Measurements from ENCODE around the gene FBN2. TPM values are rescaled to one million over a fixed set of nuclear protein-coding genes. Genes with fewer than 3 reads are reported as not detected.

Gene FBN2
- total and polyA plus RNA-seq, 2 experiments from 2014 or later = 15.2 to 63.2 TPM

- Histone ChIP-seq H3K79me2 (ENCODE audit: insufficient read depth) (no peaks in the 10 kb centered on the region), H3K9me2 (ENCODE audit: insufficient read depth) (no peaks in the 10 kb centered on the region), H3K4me2 (ENCODE audit: unreplicated experiment) (no peak overlapping the region), H3K27ac (no peak overlapping the region), H3K9me3 (ENCODE audit: low read depth) (no peaks in the 10 kb centered on the region), H2AFZ (no peak overlapping the region), H3K4me3 (no peak overlapping the region), H3K27me3 (replicated peaks; ENCODE audit: insufficient read depth) (no peaks in the 10 kb centered on the region), H3K4me1 (ENCODE audit: insufficient read depth) (peaks cover 8% of the 10 kb centered on the region; the same call in 1 of the 2 replicates), H3K36me3 (ENCODE audit: low read depth) (no peaks in the 10 kb centered on the region), H4K20me1 (ENCODE audit: insufficient read depth) (no peaks in the 10 kb centered on the region; the same call in 1 of the 2 replicates), H3K9ac (no peak overlapping the region), H3F3A (ENCODE audit: insufficient read depth) (no peaks in the 10 kb centered on the region)
- WGBS, 2 experiments (ENCODE audit: low coverage in 1 of 2, low lambda C conversion rate in 2 of 2, missing lambda C conversion rate in 2 of 2) = 67 to 70% methylated on average over 1 of the region's 1 CpG
- TF ChIP-seq EZH2phosphoT487 (IDR thresholded peaks at IDR 0.05; ENCODE audit: insufficient read depth, low read depth) = no peak
- no peak for TF ChIP-seq EZH2 (IDR thresholded peaks at IDR 0.05; ENCODE audit: insufficient read depth, poor library complexity, severe bottlenecking)
- DNase-seq = peak; percentile 4
- in situ Hi-C loops (cut with MboI) = no loop called here
These were observed 159.4 kb downstream of the FBN2 start for GRCh38 chr5:128378632-128379031.

GRCh38 chr5:128378196-128378595 lies 159.8 kb downstream of the FBN2 start:
- WGBS, 2 experiments (ENCODE audit: low coverage in 1 of 2, low lambda C conversion rate in 2 of 2, missing lambda C conversion rate in 2 of 2) = 39 to 60% methylated on average over 2 of the region's 2 CpGs
- Histone ChIP-seq H2AFZ (no peak overlapping the region), H3F3A (ENCODE audit: insufficient read depth) (no peaks in the 10 kb centered on the region), H3K9me2 (ENCODE audit: insufficient read depth) (no peaks in the 10 kb centered on the region), H3K4me2 (ENCODE audit: unreplicated experiment) (no peak overlapping the region), H3K36me3 (ENCODE audit: low read depth) (peaks cover 1% of the 10 kb centered on the region; the same call in 1 of the 2 replicates), H3K27ac (no peak overlapping the region), H4K20me1 (ENCODE audit: insufficient read depth) (no peaks in the 10 kb centered on the region; the same call in 1 of the 2 replicates), H3K4me3 (no peak overlapping the region), H3K4me1 (ENCODE audit: insufficient read depth) (peaks cover 8% of the 10 kb centered on the region; the same call in 1 of the 2 replicates), H3K9me3 (ENCODE audit: low read depth) (no peaks in the 10 kb centered on the region), H3K9ac (no peak overlapping the region), H3K27me3 (replicated peaks; ENCODE audit: insufficient read depth) (no peaks in the 10 kb centered on the region), H3K79me2 (ENCODE audit: insufficient read depth) (no peaks in the 10 kb centered on the region)
- no peak for TF ChIP-seq EZH2phosphoT487 (IDR thresholded peaks at IDR 0.05; ENCODE audit: insufficient read depth, low read depth)
- TF ChIP-seq EZH2 (IDR thresholded peaks at IDR 0.05; ENCODE audit: insufficient read depth, poor library complexity, severe bottlenecking) = no peak
- in situ Hi-C loops (cut with MboI) = no loop called here
- peak; percentile 56 for DNase-seq

- Histone ChIP-seq H3K4me1 (ENCODE audit: insufficient read depth) (peaks cover 8% of the 10 kb centered on the region; the same call in 1 of the 2 replicates), H3K79me2 (ENCODE audit: insufficient read depth) (no peaks in the 10 kb centered on the region), H3K9ac (no peak overlapping the region), H3K27ac (no peak overlapping the region), H3F3A (ENCODE audit: insufficient read depth) (no peaks in the 10 kb centered on the region), H3K4me3 (no peak overlapping the region), H3K36me3 (ENCODE audit: low read depth) (peaks cover 4% of the 10 kb centered on the region; the same call in 1 of the 2 replicates), H3K4me2 (ENCODE audit: unreplicated experiment) (no peak overlapping the region), H4K20me1 (ENCODE audit: insufficient read depth) (no peaks in the 10 kb centered on the region; the same call in 1 of the 2 replicates), H2AFZ (no peak overlapping the region), H3K27me3 (replicated peaks; ENCODE audit: insufficient read depth) (no peaks in the 10 kb centered on the region), H3K9me2 (ENCODE audit: insufficient read depth) (no peaks in the 10 kb centered on the region), H3K9me3 (ENCODE audit: low read depth) (no peaks in the 10 kb centered on the region)
- in situ Hi-C loops (cut with MboI) = no loop called here
- DNase-seq = no peak
- TF ChIP-seq EZH2 (IDR thresholded peaks at IDR 0.05; ENCODE audit: insufficient read depth, poor library complexity, severe bottlenecking) (no peak), EZH2phosphoT487 (IDR thresholded peaks at IDR 0.05; ENCODE audit: insufficient read depth, low read depth) (no peak)
- 44 to 47% methylated on average over 1 of the region's 1 CpG for WGBS, 2 experiments (ENCODE audit: low coverage in 1 of 2, low lambda C conversion rate in 2 of 2, missing lambda C conversion rate in 2 of 2)
These were observed 161.5 kb downstream of the FBN2 start for GRCh38 chr5:128376577-128376976.

GRCh38 chr5:128366147-128366546 lies 171.9 kb downstream of the FBN2 start:
- Histone ChIP-seq H3K4me2 (ENCODE audit: unreplicated experiment) (no peak overlapping the region), H3K79me2 (ENCODE audit: insufficient read depth) (no peaks in the 10 kb centered on the region), H3K27ac (no peak overlapping the region), H4K20me1 (ENCODE audit: insufficient read depth) (no peaks in the 10 kb centered on the region), H3K4me3 (no peak overlapping the region), H3K4me1 (ENCODE audit: insufficient read depth) (no peaks in the 10 kb centered on the region), H3F3A (ENCODE audit: insufficient read depth) (no peaks in the 10 kb centered on the region), H3K9ac (no peak overlapping the region), H3K9me3 (ENCODE audit: low read depth) (no peaks in the 10 kb centered on the region), H3K36me3 (ENCODE audit: low read depth) (0 out of 2 replicates have a peak, but pooled peaks cover 4% of the 10 kb centered on the region), H2AFZ (no peak overlapping the region), H3K27me3 (replicated peaks; ENCODE audit: insufficient read depth) (no peaks in the 10 kb centered on the region), H3K9me2 (ENCODE audit: insufficient read depth) (no peaks in the 10 kb centered on the region)
- DNase-seq = no peak
- in situ Hi-C loops (cut with MboI) = no loop called here
- 46 to 63% methylated on average over 3 of the region's 3 CpGs for WGBS, 2 experiments (ENCODE audit: low coverage in 1 of 2, low lambda C conversion rate in 2 of 2, missing lambda C conversion rate in 2 of 2)
- no peak for TF ChIP-seq EZH2phosphoT487 (IDR thresholded peaks at IDR 0.05; ENCODE audit: insufficient read depth, low read depth)
- no peak for TF ChIP-seq EZH2 (IDR thresholded peaks at IDR 0.05; ENCODE audit: insufficient read depth, poor library complexity, severe bottlenecking)
